HCT116 (cell line): Measurements from ENCODE around the gene LGMN. TPM values are rescaled to one million over a fixed set of nuclear protein-coding genes. Genes with fewer than 3 reads are reported as not detected.

Source experiments
- ATAC-seq: fragments of 200-7000 bp; cut with Tn5 transposase; 2 replicates; pipeline ENCODE4 v1.9.1; 2020; ENCODE audit warnings: mild to moderate bottlenecking, moderate library complexity
- BruUV-seq: library from RNA; stranded (reverse); fragments of 400-500 nt; replicated peaks from 2 replicates; lab custom pipeline; 2021; lab: Mats Ljungman, UMichigan
- CTCF ChIA-PET: fragments of 300-600 bp; sonication (Branson Sonifier 250); formaldehyde crosslinking; loops from one replicate; lab custom pipeline; 2021; ENCODE audit warnings: antibody characterized with exemption; lab: Charles Lee
- POLR2A ChIA-PET: fragments of 300-600, 350-600 bp; sonication (Branson Sonifier 250); formaldehyde crosslinking; loops from one replicate; lab custom pipeline; 2021; ENCODE audit warnings: antibody characterized with exemption; lab: Charles Lee
- RAD21 ChIA-PET, 2 experiments: fragments of 300-600 bp; sonication (Branson Sonifier 250); formaldehyde crosslinking; loops; one replicate each; lab custom pipeline; 2023; ENCODE audit warnings: low total read pairs in 2 of 2; ENCODE audit not compliant: uncharacterized antibody in 2 of 2, unreplicated experiment in 2 of 2, low non-redundant PET in 1 of 2; lab: Charles Lee
- DNase-seq: peaks from one replicate; pipeline ENCODE4 v3.0.0-alpha.2; 2010; ENCODE audit warnings: low read depth, low spot score
- H2AFZ ChIP-seq: fragments of 200-600 bp; shearing (Covaris generic), sonication (generic); 2 replicates; pipeline ENCODE4 v1.6.1; 2017; ENCODE audit warnings: low read depth, mixed run types, mixed read lengths, antibody characterized with exemption, low read length; ENCODE audit not compliant: poor library complexity, severe bottlenecking
- H3K27ac ChIP-seq: 2 replicates; pipeline ENCODE4 v1.5.1; 2012; ENCODE audit warnings: low read depth, low read length
- H3K27me3 ChIP-seq: fragments of 200-600 bp; sonication (generic); 2 replicates; pipeline ENCODE4 v1.6.1; 2016; ENCODE audit warnings: mixed run types, low read length, mixed read lengths; ENCODE audit not compliant: insufficient read depth
- H3K36me3 ChIP-seq, 2 experiments: fragments of 200-500 bp in 1 of 2; fragments of 200-600 bp in 1 of 2; sonication (Bioruptor generic) in 1 of 2; sonication (generic) in 1 of 2; 2 replicates each; pipeline versions ENCODE4 v1.5.1 to v1.6.1; 2014 to 2016; ENCODE audit warnings: low read length in 2 of 2, inconsistent platforms in 1 of 2, mixed read lengths in 1 of 2, mixed run types in 1 of 2; ENCODE audit not compliant: insufficient read depth in 2 of 2, control insufficient read depth in 1 of 2
- H3K4me1 ChIP-seq, 2 experiments: fragments of 200-600 bp in 1 of 2; sonication (generic) in 1 of 2; 2 replicates each; pipeline versions ENCODE4 v1.5.1 to v1.6.1; 2012 to 2017; ENCODE audit warnings: low read length in 2 of 2, inconsistent platforms in 1 of 2, mild to moderate bottlenecking in 1 of 2, mixed read lengths in 1 of 2, mixed run types in 1 of 2, moderate library complexity in 1 of 2; ENCODE audit not compliant: insufficient read depth in 2 of 2, control insufficient read depth in 1 of 2
- H3K4me2 ChIP-seq: fragments of 200-600 bp; sonication (generic); 2 replicates; pipeline ENCODE4 v1.6.1; 2017; ENCODE audit warnings: mixed run types, low read length, mixed read lengths
- H3K4me3 ChIP-seq, 2 experiments: fragments of 200-600 bp in 1 of 2; sonication (generic) in 1 of 2; replicated peaks in 1 of 2; 2 replicates each; pipeline ENCODE4 v1.5.1; 2011 to 2016; ENCODE audit warnings: low read length in 2 of 2, control low read depth in 1 of 2, low read depth in 1 of 2, mild to moderate bottlenecking in 1 of 2, mixed read lengths in 1 of 2, mixed run types in 1 of 2
- H3K79me2 ChIP-seq: fragments of 200-600 bp; sonication (generic); 2 replicates; pipeline ENCODE4 v1.6.1; 2017; ENCODE audit warnings: mild to moderate bottlenecking, mixed run types, low read length, moderate library complexity, mixed read lengths; ENCODE audit not compliant: insufficient read depth
- H3K9ac ChIP-seq: fragments of 200-600 bp; sonication (generic); 2 replicates; pipeline ENCODE4 v1.6.1; 2016; ENCODE audit warnings: low read length, mixed read lengths
- H3K9me2 ChIP-seq: fragments of 200-600 bp; sonication (generic), shearing (Covaris generic); 2 replicates; pipeline ENCODE4 v1.6.1; 2017; ENCODE audit warnings: mixed run types, mild to moderate bottlenecking, moderate library complexity; ENCODE audit not compliant: insufficient read depth
- H3K9me3 ChIP-seq, 2 experiments: fragments of 200-500 bp in 1 of 2; fragments of 200-600 bp in 1 of 2; sonication (Bioruptor generic) in 1 of 2; sonication (generic) in 1 of 2; 2 replicates each; pipeline ENCODE4 v1.6.1; 2014 to 2017; ENCODE audit warnings: low read length in 2 of 2, mixed read lengths in 2 of 2, inconsistent platforms in 1 of 2, low read depth in 1 of 2, mild to moderate bottlenecking in 1 of 2, mixed run types in 1 of 2, moderate library complexity in 1 of 2; ENCODE audit not compliant: control insufficient read depth in 1 of 2, insufficient read depth in 1 of 2
- H4K20me1 ChIP-seq: fragments of 200-600 bp; sonication (generic), shearing (Covaris generic); 2 replicates; pipeline ENCODE4 v1.6.1; 2017; ENCODE audit warnings: mixed run types, mild to moderate bottlenecking, moderate library complexity; ENCODE audit not compliant: insufficient read depth
- CEBPB ChIP-seq: IDR thresholded peaks from 2 replicates; pipeline ENCODE4 v1.6.1; 2012; ENCODE audit warnings: low read depth
- CTCF ChIP-seq, 3 experiments: fragments of 200-600 bp in 1 of 3; sonication (generic) in 1 of 3; IDR thresholded peaks in 2 of 3; conservative IDR thresholded peaks in 1 of 3; 2 replicates each; pipeline ENCODE4 v1.5.1; 2012 to 2017; ENCODE audit warnings: low read depth in 2 of 3, low read length in 2 of 3, antibody characterized with exemption in 1 of 3, borderline replicate concordance in 1 of 3, control low read depth in 1 of 3, mild to moderate bottlenecking in 1 of 3, mixed read lengths in 1 of 3, mixed run types in 1 of 3, moderate library complexity in 1 of 3; ENCODE audit not compliant: insufficient read depth in 1 of 3
- EGR1 ChIP-seq: IDR thresholded peaks from 2 replicates; pipeline ENCODE4 v1.6.1; 2012; ENCODE audit warnings: low read depth
- ELF1 ChIP-seq: IDR thresholded peaks from 2 replicates; pipeline ENCODE4 v1.6.1; 2012; ENCODE audit warnings: low read depth, borderline replicate concordance
- EZH2 ChIP-seq: fragments of 200-600 bp; sonication (generic); IDR thresholded peaks from 2 replicates; pipeline ENCODE4 v1.6.1; 2017; ENCODE audit warnings: antibody characterized with exemption, mixed run types
- JUND ChIP-seq: IDR thresholded peaks from 2 replicates; pipeline ENCODE4 v1.6.1; 2012
- POLR2A ChIP-seq: IDR thresholded peaks from 2 replicates; pipeline ENCODE4 v1.7.0; 2011; ENCODE audit warnings: borderline replicate concordance; ENCODE audit not compliant: insufficient read depth, insufficient read length; ENCODE audit errors: extremely low read depth
- RAD21 ChIP-seq: IDR thresholded peaks from 2 replicates; pipeline ENCODE4 v1.6.1; 2012; ENCODE audit warnings: low read depth, mild to moderate bottlenecking
- REST ChIP-seq: IDR thresholded peaks from 2 replicates; pipeline ENCODE4 v1.6.1; 2012; ENCODE audit warnings: low read depth
- SIN3A ChIP-seq: IDR thresholded peaks from 2 replicates; pipeline ENCODE4 v1.6.1; 2012; ENCODE audit warnings: low read depth
- SP1 ChIP-seq: IDR thresholded peaks from 2 replicates; pipeline ENCODE4 v1.6.1; 2012; ENCODE audit warnings: low read depth
- SRF ChIP-seq: IDR thresholded peaks from 2 replicates; pipeline ENCODE4 v1.6.1; 2012; ENCODE audit warnings: low read depth
- TCF7L2 ChIP-seq: IDR thresholded peaks from 2 replicates; pipeline ENCODE4 v1.7.0; 2011; ENCODE audit warnings: borderline replicate concordance, inconsistent platforms; ENCODE audit not compliant: insufficient read depth, insufficient read length; ENCODE audit errors: extremely low read depth
- YY1 ChIP-seq: IDR thresholded peaks from 2 replicates; pipeline ENCODE4 v1.6.1; 2011; ENCODE audit warnings: low read length, low read depth, moderate library complexity, mild to moderate bottlenecking; ENCODE audit not compliant: insufficient replicate concordance; ENCODE audit errors: extremely low read depth
- ZBTB33 ChIP-seq: IDR thresholded peaks from 2 replicates; pipeline ENCODE4 v1.6.1; 2011; ENCODE audit warnings: mild to moderate bottlenecking, low read length, moderate library complexity; ENCODE audit not compliant: insufficient replicate concordance; ENCODE audit errors: extremely low read depth
- ZFX ChIP-seq: fragments of 450-650 bp; IDR thresholded peaks from 2 replicates; pipeline ENCODE4 v1.6.1; 2017
- ZNF274 ChIP-seq: fragments of 200-500 bp; sonication (Bioruptor generic); IDR thresholded peaks from 2 replicates; pipeline ENCODE4 v1.6.1; 2014; ENCODE audit warnings: mild to moderate bottlenecking, low read depth, low read length, inconsistent platforms
- intact Hi-C: fragments of 100-400 bp; cut with micrococcal nuclease; formaldehyde crosslinking; loops from 2 replicates; pipeline ENCODE4 v1.10.0; 2022
- total RNA-seq: library from RNA; stranded (reverse); gene quantifications from one replicate; pipeline ENCODE4 v1.2.1, GENCODE V29; 2021; ENCODE audit not compliant: unreplicated experiment
- TF ChIP-seq, protein P1 (sequence below): IDR thresholded peaks from 2 replicates; pipeline ENCODE4 v1.6.1; 2012

Gene LGMN
- total RNA-seq, 1 experiment from 2014 or later = 44.9 TPM

GRCh38 chr14:92711976-92712653, 36.3 kb downstream of the LGMN start:
- RAD21 ChIA-PET = no interaction called here
- no peaks in the 10 kb centered on the region for H3K9me2 ChIP-seq
- no peaks in the 10 kb centered on the region for H3K27me3 ChIP-seq
- H3K9ac ChIP-seq = no peak overlapping the region
- intact Hi-C loops = no loop called here
- H3K79me2 ChIP-seq = no peaks in the 10 kb centered on the region
- H4K20me1 ChIP-seq = no peaks in the 10 kb centered on the region
- H3K4me2 ChIP-seq = no peak overlapping the region
- no TSS peak for BruUV-seq
- H2AFZ ChIP-seq = no peak overlapping the region
- POLR2A ChIA-PET = interaction anchor here (1.4 kb wide), 1 partner anchor 36 kb away, joined by 3 read pairs; the partner anchor contains the start of gene LGMN
- H3K4me1 ChIP-seq = peaks cover 6 to 14% of the 10 kb centered on the region in 2 experiments
- H3K36me3 ChIP-seq = peaks cover 3 to 6% of the 10 kb centered on the region in 2 experiments; a peak in 2 of 4 replicates
- TF ChIP-seq SP1 = no peak
- TF ChIP-seq EZH2 = no peak
- TF ChIP-seq POLR2A = no peak
- TF ChIP-seq, protein P1, sequence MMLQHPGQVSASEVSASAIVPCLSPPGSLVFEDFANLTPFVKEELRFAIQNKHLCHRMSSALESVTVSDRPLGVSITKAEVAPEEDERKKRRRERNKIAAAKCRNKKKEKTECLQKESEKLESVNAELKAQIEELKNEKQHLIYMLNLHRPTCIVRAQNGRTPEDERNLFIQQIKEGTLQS = no peak
- TF ChIP-seq ELF1 = no peak
- TF ChIP-seq TCF7L2 = no peak
- no peak for TF ChIP-seq CEBPB
- TF ChIP-seq EGR1 = no peak
- TF ChIP-seq SIN3A = no peak
- no peak for TF ChIP-seq JUND
- TF ChIP-seq YY1 = no peak
- TF ChIP-seq ZNF274 = no peak
- TF ChIP-seq RAD21 = no peak
- TF ChIP-seq REST = no peak
- no peak for TF ChIP-seq ZFX
- no peak for TF ChIP-seq ZBTB33
- no peak for TF ChIP-seq CTCF (IDR thresholded peaks at IDR 0.05 in 2 of 3, conservative IDR thresholded peaks at IDR 0.05 in 1 of 3; ENCODE audit: borderline replicate concordance in 1 of 3, insufficient read depth in 1 of 3, low read depth in 2 of 3, low read length in 2 of 3)
- no peak for TF ChIP-seq SRF
- H3K4me3 ChIP-seq = no peak overlapping the region
- no peaks in the 10 kb centered on the region for H3K9me3 ChIP-seq
- DNase-seq = no peak
- no peak for ATAC-seq
- CTCF ChIA-PET = interaction anchor here (1.2 kb wide), 1 partner anchor 22 kb away, joined by 3 read pairs; no protein-coding TSS in a partner anchor
- H3K27ac ChIP-seq = no peak overlapping the region
